Measurements from ENCODE around the gene LRRC1.

The LRRC1 gene

GRCh38 chr6:53818858-53819609 lies 24.2 kb downstream of the LRRC1 start:
- DNase-seq, result no peak

- DNase-seq, result no peak
Observed at GRCh38 chr6:53822401-53823125, 27.8 kb downstream of the LRRC1 start.

- no peak for DNase-seq
Observed at GRCh38 chr6:53824714-53825113, 29.9 kb downstream of the LRRC1 start.

- DNase-seq, result no peak
Observed at GRCh38 chr6:53825532-53826321, 30.9 kb downstream of the LRRC1 start.

- no peak for DNase-seq
Observed at GRCh38 chr6:53827531-53827930, 32.7 kb downstream of the LRRC1 start.

GRCh38 chr6:53828215-53828614 lies 33.4 kb downstream of the LRRC1 start:
- no peak for DNase-seq

GRCh38 chr6:53828966-53829697 lies 34.3 kb downstream of the LRRC1 start:
- no peak for DNase-seq

GRCh38 chr6:53829698-53830221 lies 35.0 kb downstream of the LRRC1 start:
- no peak for DNase-seq

GRCh38 chr6:53830366-53830765 lies 35.6 kb downstream of the LRRC1 start:
- DNase-seq, result no peak

- DNase-seq, result no peak
Observed at GRCh38 chr6:53831081-53831869, 36.5 kb downstream of the LRRC1 start.

GRCh38 chr6:53831936-53832660 lies 37.3 kb downstream of the LRRC1 start:
- no peak for DNase-seq

GRCh38 chr6:53833155-53833554 lies 38.4 kb downstream of the LRRC1 start:
- DNase-seq, result no peak

GRCh38 chr6:53834132-53834531 lies 39.3 kb downstream of the LRRC1 start:
- no peak for DNase-seq

- DNase-seq, result peak; percentile 9
Observed at GRCh38 chr6:53837865-53838769, 43.3 kb downstream of the LRRC1 start.

- no peak for DNase-seq
Observed at GRCh38 chr6:53840027-53840426, 45.2 kb downstream of the LRRC1 start.

- no peak for DNase-seq
Observed at GRCh38 chr6:53845280-53846195, 50.7 kb downstream of the LRRC1 start.

GRCh38 chr6:53846250-53846649 lies 51.4 kb downstream of the LRRC1 start:
- no peak for DNase-seq

GRCh38 chr6:53847796-53848314 lies 53.0 kb downstream of the LRRC1 start:
- DNase-seq, result no peak

- no peak for DNase-seq
Observed at GRCh38 chr6:53850527-53850926, 55.7 kb downstream of the LRRC1 start.

All from NCI-H146 (cell line).